Smooth muscle cell of the umbilical artery (primary cell): ENCODE results near the gene ZP2. TPM values are rescaled to one million over a fixed set of nuclear protein-coding genes. Genes with fewer than 3 reads are reported as not detected.

Experiments
- total RNA-seq: library from RNA; depleted of rRNA; stranded (reverse); fragments of >200 nt; gene quantifications from 2 replicates; pipeline ENCODE4 v1.2.3, GENCODE V29; 2014

The ZP2 gene
- not detected in 2 replicates for total RNA-seq

DNA sequence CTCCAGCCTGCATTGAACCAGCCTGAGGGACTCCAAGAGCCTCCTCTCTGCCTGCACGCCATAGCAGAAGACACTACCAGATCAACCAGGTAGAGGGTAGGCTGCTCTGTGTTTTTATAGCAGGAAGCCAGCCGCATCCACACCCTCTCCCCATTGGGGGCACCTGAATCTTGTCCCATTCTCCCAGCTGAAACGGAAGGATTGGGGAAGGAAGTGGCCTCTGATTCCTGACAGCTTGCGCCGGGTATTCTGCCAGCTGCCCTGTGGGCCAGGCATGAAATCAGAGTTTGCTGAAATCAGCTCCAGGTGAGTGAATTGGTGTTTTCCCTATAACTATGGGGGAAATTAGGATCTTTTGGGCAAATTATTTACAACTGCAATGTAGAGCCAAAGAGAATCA is at the start of gene ZP2:
ZP2 (minus strand) TSS at position 89 of the 400 bp plus-strand sequence; CDS start at position 62, 27 bp downstream.

DNA sequence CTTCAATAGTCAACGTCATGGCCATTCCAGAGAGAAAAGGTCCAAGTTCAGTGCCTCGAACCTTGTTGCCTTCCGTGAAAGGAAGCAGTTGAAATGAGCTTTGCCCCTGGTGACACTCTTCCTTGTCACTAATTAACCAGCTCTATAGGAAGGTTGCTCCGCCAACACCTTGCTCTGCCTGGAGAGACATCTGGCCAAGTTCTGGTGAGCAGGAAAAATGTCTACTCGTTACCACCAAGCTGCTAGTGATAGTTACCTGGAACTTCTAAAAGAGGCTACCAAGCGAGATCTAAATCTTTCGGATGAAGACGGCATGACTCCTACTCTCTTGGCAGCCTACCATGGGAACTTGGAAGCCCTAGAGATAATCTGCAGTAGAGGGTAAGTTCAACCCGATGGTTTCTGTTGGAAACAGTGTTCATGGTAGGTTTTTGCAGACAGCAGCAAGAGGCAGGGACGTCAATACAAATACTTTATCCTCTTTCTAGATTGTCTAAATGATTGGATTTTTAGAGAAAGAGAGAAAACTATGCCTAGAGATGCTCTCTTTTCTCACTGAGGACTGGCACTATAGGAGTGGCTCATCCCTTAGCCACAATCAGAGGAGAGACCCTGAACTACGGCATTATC is 22.3 kb upstream of the ZP2 start, which contains the start of gene ANKS4B:
ANKS4B (plus strand) TSS at position 179 of the 630 bp plus-strand sequence; CDS start at position 218, 39 bp downstream.

DNA sequence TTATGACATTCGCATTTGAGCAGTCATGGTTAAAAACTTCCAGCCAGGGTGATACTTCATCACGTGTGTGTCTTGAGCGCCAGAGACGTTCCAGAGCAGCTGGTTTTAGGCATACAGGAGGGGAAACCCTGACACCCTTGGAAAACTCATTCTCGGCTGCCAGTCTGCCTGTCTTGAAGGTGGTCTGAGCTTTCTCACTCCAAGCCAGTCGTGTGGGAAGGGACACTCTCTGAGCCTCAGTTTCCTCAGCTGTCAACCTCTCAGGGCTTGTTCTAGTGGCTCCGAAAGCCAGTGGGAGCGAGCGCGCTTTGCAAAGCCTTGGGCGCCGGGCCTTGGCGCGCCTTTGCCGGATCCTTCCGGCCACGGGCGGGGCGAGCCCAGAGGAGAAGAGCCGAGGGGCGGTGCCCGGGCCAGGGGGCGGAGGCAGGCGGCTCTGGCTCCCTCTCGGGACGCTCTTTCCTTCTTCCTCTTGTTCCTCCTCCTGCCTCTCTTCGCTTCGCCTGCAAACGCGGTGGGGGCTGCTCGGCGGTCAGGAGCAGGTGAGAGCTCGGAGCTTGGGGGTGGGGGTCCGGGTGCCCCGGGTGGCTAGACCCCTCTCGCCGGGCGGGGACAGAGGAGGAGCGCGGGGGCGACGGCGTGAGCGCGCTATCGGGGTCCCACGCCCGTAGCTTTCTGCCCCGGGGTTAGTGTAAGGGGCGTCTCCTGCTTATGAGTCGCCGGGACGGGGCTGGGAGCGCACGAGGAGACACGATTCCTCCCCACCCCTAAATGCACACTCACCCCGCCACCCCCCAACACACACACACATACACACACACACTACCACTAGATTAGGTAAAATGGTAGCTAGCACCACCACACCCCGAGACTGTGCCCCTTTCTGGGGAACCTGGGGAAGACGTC is 52.9 kb downstream of the ZP2 start, which contains the start of gene LDAF1:
LDAF1 (plus strand) TSS at position 467 of the 903 bp plus-strand sequence. CDS start 2,509 bp downstream, outside the sequence.

DNA sequence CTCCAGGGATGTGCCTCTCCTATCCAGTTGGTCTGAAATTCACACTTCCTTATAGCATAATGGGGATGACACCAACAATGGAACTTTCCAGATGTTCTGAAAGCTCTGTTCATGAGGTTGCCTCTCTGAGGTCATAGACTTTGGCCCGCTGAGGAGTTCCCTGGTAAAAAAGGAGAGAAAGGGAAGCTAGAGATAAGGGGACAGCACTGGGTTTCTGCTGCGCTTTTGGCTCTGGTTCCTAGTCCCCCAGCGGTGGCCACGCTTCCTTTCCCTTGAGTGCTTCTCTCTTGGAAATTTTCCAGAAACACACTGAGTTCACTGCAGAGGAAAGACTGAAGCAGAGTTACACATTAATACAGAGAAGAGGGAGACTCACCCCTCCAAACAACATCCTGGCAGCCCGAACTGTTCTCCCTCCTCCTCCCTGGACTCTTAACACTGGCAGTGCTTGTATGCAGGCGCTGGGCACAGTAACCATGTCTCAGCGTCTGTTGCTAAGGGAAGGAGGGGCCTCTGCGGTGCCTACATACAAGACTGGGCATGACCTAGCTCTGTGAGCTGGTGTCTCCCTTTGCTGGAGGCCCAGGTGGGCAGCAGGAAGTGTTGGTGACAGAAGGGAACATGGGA is 60.9 kb downstream of the ZP2 start, which contains the start of gene DNAH3:
DNAH3 (minus strand) TSS at position 472 of the 627 bp plus-strand sequence. CDS start 527 bp downstream, outside the sequence.

Other genes starting within 250 kb of the ZP2 start
- gene DNAH3, start 60.7 kb downstream of the ZP2 start, total RNA-seq = 0.05 TPM in 1 of 2 replicates, not detected in the other
- 54.5 and 58.5 TPM in 2 replicates for gene LDAF1, start 52.9 kb downstream of the ZP2 start, total RNA-seq
- not detected in 2 replicates for gene ANKS4B, start 22.1 kb upstream of the ZP2 start, total RNA-seq
- gene CRYM, start 66.7 kb upstream of the ZP2 start, total RNA-seq = 0.51 TPM in 1 of 2 replicates, not detected in the other